Small intestine (tissue), 7 donors: ENCODE measurements around the gene TPSAB1. TPM values are rescaled to one million over a fixed set of nuclear protein-coding genes. Genes with fewer than 3 reads are reported as not detected.
"Not testable (repeated sequence)": the region's sequence is repeated elsewhere in the genome, so short reads cannot be mapped to it uniquely, and the experiment has no call there.

Experiments
- DNase-seq, 2 donors: peaks; one replicate each; pipeline versions ENCODE4 v3.0.0 to v3.0.0-alpha.2; 2013
- FAIRE-seq: peaks from 2 replicates; lab custom pipeline; 2012; peaks lifted over from hg19 to GRCh38; lab: Jason Lieb, UNC
- H3K27ac ChIP-seq, 3 donors: one replicate each; pipeline ENCODE4 v1.5.1; 2013; ENCODE audit warnings: low read length in 2 of 3, mild to moderate bottlenecking in 2 of 3, control low read depth in 1 of 3, inconsistent platforms in 1 of 3, low read depth in 1 of 3, moderate library complexity in 1 of 3
- H3K27me3 ChIP-seq, 3 donors: one replicate each; pipeline ENCODE4 v1.6.1; 2013; ENCODE audit warnings: low read length in 3 of 3, inconsistent platforms in 1 of 3; ENCODE audit not compliant: control insufficient read depth in 3 of 3, insufficient read depth in 3 of 3
- H3K36me3 ChIP-seq, 3 donors: one replicate each; pipeline ENCODE4 v1.6.1; 2013; ENCODE audit warnings: low read length in 3 of 3, inconsistent platforms in 1 of 3, low read depth in 1 of 3, mild to moderate bottlenecking in 1 of 3, moderate library complexity in 1 of 3; ENCODE audit not compliant: control insufficient read depth in 3 of 3, insufficient read depth in 2 of 3
- H3K4me1 ChIP-seq, 3 donors: one replicate each; pipeline ENCODE4 v1.6.1; 2013; ENCODE audit warnings: low read length in 2 of 3, inconsistent platforms in 1 of 3, low read depth in 1 of 3, mild to moderate bottlenecking in 1 of 3, moderate library complexity in 1 of 3; ENCODE audit not compliant: control insufficient read depth in 3 of 3, insufficient read depth in 2 of 3
- H3K4me3 ChIP-seq, 3 donors: one replicate each; pipeline ENCODE4 v1.5.1; 2013; ENCODE audit warnings: low read length in 3 of 3, control low read depth in 1 of 3, inconsistent platforms in 1 of 3, low read depth in 1 of 3, mild to moderate bottlenecking in 1 of 3, moderate library complexity in 1 of 3
- H3K9me3 ChIP-seq, 2 donors: one replicate each; pipeline ENCODE4 v1.6.1; 2013; ENCODE audit warnings: low read depth in 1 of 2, low read length in 1 of 2; ENCODE audit not compliant: control insufficient read depth in 2 of 2, insufficient read depth in 1 of 2
- WGBS, 3 donors: extraction: QIAGEN DNeasy Blood & Tissue Kit; methylation state at CpG; one replicate each; pipeline ENCODE4 v1.1.7; 2013; 5-methylcytosine and 5-hydroxymethylcytosine counted together
- polyA plus RNA-seq, 4 donors: library from polyadenylated mRNA; stranded (reverse) in 3 of 4; unstranded in 1 of 4; fragments of 200-250 nt in 3 of 4; fragments of 120-200 nt in 1 of 4; gene quantifications; one replicate each; pipeline versions ENCODE4 v1.2.1 to v1.2.3, GENCODE V29; 2013
- donor health status: healthy with polysubstance abuse.
- donor health status: control.
- donor health status: control.
- donor health status: Bipolar disorder and iron deficiency.
- donor health status: healthy.

TPSAB1 gene
- polyA plus RNA-seq, 4 donors, result 0.10 to 50.5 (median 15.4) TPM

DNA sequence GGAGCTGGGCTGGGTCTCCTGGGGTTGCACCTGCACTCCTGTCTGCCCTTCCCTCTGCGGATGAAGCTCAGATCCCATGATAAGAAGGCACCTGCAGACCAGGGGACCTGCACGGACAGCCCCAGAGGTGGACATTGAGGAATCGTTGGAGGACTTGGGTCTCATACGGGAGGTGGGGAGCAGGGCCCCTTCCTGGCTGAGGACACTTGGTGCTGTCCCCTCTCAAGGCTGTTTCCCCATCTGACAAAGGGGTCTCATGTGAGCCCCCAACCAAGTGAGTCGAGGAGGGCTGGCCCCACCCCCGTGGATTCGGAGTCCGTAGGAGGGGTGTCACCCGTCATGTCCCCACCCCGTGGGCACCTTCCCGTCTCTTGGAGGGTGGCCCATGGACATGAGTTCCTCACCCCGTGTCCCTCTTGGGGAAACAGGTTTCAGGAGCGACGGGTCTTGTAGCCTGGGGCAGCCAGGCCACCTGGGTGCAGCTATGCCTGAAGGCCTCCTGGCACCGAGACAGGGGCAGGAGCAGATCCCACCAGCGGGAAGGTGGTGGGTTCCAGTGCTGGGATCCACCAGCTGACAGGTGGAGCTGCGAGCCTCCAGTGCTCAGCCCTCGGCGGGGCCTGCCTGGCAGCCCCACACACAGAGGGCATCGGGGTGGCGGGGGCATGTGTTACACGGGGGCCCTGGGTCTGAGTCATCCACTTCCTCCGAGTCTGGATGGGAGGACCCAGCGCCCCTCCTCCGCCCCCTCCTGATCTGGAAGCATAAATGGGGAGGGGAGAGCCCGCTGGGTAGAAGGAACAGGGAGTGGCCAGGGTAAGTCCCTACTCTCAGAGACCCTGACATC is 15.0 kb downstream of the TPSAB1 start, which contains the start of gene TPSD1:
Gene TPSD1, plus strand, starts transcription at position 794 of the 847 bp plus-strand sequence. CDS start 212 bp downstream, outside the sequence.
- not testable (repeated sequence) for H3K9me3 ChIP-seq, DNase-seq, H3K4me3 ChIP-seq, FAIRE-seq, H3K4me1 ChIP-seq, H3K27ac ChIP-seq, H3K36me3 ChIP-seq
- WGBS, 3 donors, result 35 to 65% (median 47%) methylated on average over 19 to 26 of the region's 26 CpGs
- H3K27me3 ChIP-seq, result peaks cover 9 to 18% (median 10%) of the 10 kb centered on the region in 3 donors

DNA sequence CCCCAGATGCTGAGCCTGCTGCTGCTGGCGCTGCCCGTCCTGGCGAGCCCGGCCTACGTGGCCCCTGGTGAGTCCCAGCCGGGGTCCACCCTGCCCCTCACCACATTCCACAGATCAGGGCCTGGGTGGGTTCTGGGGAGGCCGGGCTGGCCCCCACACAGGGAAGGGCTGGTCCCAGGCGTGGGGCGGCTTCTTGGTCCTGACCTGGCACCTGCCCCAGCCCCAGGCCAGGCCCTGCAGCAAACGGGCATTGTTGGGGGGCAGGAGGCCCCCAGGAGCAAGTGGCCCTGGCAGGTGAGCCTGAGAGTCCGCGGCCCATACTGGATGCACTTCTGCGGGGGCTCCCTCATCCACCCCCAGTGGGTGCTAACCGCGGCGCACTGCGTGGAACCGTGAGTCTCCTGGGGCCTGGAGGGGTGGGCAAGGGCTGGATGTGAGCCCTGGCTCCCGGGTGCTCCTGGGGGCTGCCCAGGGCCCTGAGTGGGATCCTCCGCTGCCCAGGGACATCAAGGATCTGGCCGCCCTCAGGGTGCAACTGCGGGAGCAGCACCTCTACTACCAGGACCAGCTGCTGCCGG is 15.9 kb downstream of the TPSAB1 start:
- not testable (repeated sequence) for H3K4me1 ChIP-seq, H3K9me3 ChIP-seq, H3K27ac ChIP-seq, FAIRE-seq, DNase-seq, H3K36me3 ChIP-seq, H3K4me3 ChIP-seq
- WGBS, 3 donors, result 72 to 83% (median 77%) methylated on average over 20 to 23 of the region's 23 CpGs
- peaks cover 9 to 27% (median 13%) of the 10 kb centered on the region in 3 donors for H3K27me3 ChIP-seq

DNA sequence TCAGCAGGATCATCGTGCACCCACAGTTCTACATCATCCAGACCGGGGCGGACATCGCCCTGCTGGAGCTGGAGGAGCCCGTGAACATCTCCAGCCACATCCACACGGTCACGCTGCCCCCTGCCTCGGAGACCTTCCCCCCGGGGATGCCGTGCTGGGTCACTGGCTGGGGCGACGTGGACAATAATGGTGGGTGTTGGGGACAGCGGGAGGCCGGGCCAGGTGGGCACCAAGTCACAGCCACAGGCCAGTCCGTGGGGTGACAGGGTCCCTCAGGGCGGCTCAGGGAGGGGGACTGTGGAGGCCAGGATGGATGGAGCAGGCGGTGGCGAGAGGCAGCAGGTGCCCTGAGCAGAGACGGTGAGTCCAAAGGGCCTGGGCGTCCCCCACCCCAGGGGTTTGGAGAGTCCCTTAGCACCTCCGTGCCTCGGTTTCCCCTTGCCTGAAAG is 16.4 kb downstream of the TPSAB1 start:
- no peak for FAIRE-seq
- no peak for DNase-seq
- Histone ChIP-seq H3K27ac (no peak overlapping the region), H3K4me1 (no peaks in the 10 kb centered on the region), H3K4me3 (no peak overlapping the region), H3K36me3 (no peaks in the 10 kb centered on the region), H3K9me3 (no peaks in the 10 kb centered on the region), H3K27me3 (peaks cover 9 to 32% (median 15%) of the 10 kb centered on the region in 3 donors)
- WGBS, 3 donors, result 69 to 81% (median 75%) methylated on average over 22 of the region's 22 CpGs

DNA sequence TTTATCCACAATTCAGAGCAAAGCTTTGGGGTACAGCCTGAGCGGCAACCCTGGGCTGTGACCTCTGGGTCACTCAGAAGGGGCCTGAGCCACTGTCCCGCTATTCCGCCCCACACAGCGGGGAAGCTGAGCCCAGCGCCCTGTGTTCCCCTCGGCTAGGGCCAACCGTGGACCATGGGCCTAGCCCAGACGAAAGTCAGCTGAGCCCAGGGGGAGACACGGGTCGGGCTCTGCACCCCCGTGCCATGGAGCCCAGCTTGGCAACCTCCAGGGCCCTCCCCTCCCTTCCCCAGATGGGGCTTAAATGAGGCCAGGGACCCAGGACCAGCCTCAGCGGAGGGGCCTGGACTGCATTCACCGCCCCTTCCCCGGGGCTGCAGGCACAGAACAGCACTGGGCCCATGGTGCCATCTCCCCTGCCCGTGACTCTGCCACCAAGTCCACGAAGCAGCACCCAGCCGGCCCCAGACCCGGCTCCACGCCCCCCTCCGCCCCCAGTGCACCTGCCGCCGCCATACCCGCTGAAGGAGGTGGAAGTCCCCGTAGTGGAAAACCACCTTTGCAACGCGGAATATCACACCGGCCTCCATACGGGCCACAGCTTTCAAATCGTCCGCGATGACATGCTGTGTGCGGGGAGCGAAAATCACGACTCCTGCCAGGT is 17.2 kb downstream of the TPSAB1 start:
- H3K4me3 ChIP-seq, result no peak overlapping the region
- peaks cover 9 to 38% (median 15%) of the 10 kb centered on the region in 3 donors for H3K27me3 ChIP-seq
- H3K4me1 ChIP-seq, result no peaks in the 10 kb centered on the region
- no peak for DNase-seq
- no peaks in the 10 kb centered on the region for H3K9me3 ChIP-seq
- H3K27ac ChIP-seq, result no peak overlapping the region
- no peaks in the 10 kb centered on the region for H3K36me3 ChIP-seq
- 52 to 73% (median 60%) methylated on average over 34 of the region's 34 CpGs for WGBS, 3 donors
- FAIRE-seq, result no peak

DNA sequence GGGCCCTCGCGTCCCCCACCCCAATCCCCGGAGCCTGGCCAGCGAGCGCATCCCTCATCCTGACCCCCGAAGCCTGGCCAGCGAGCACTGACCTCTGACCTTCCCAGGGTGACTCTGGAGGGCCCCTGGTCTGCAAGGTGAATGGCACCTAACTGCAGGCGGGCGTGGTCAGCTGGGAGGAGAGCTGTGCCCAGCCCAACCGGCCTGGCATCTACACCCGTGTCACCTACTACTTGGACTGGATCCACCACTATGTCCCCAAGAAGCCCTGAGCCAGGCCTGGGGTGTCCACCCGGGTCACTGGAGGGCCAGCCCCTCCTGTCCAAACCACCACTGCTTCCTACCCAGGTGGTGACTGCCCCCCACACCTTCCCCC is 17.7 kb downstream of the TPSAB1 start:
- FAIRE-seq, result no peak

DNA sequence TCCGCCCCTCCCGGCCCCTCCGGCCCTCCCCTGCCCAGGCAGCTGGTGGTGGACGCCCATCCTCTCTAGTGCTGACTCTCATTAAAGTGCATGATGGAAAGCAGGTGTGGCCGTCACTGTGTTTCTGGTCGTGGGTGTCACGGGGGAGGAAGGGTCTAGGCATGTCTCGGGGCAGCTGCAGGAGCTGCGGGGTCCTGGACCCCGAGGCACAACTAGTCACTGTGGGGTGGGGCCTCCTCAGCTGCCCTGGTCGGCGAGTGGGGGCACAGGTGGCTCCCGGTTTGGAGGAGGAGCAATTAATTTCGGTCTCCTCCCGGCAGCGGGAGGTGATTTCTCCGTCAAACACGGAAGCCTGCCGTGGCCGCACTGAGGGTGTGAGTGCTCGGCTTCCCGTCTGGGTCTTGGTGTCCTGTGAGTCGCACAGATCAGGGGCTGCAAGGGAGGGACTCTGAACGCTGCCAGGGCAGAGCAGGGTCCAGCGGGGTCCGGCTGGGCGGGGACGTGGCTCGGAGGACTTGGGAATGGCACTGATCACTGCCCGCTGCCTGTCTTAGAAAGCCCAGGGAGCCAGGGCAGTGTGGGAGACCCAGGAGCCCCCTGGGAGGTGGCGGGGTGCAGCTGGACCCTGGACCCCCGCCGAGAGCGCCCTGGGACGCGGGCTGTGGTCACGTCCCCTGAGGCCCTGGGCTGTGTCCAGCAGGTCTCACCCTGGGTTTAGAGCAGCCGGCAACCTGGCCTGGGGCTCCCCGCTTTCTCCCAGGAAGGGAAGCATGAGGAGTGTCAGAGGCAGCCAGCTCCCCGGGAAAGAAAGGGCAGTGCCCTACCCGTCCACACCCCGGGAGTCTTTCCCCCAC is 18.6 kb downstream of the TPSAB1 start:
- Histone ChIP-seq H3K4me1 (no peaks in the 10 kb centered on the region), H3K27me3 (peaks cover 9 to 38% (median 15%) of the 10 kb centered on the region in 3 donors), H3K4me3 (no peak overlapping the region), H3K36me3 (no peaks in the 10 kb centered on the region), H3K27ac (no peak overlapping the region), H3K9me3 (no peaks in the 10 kb centered on the region)
- 4 to 14% (median 6%) methylated on average over 33 to 42 of the region's 42 CpGs for WGBS, 3 donors
- DNase-seq (peak in 1 of 2 donors; percentile 28), FAIRE-seq (no peak)

More for the DNA sequence above, 17.7 kb downstream of the TPSAB1 start:
- H3K9me3 ChIP-seq, result no peaks in the 10 kb centered on the region
- no peaks in the 10 kb centered on the region for H3K36me3 ChIP-seq
- H3K4me3 ChIP-seq, result no peak overlapping the region
- H3K27me3 ChIP-seq, result peaks cover 9 to 38% (median 15%) of the 10 kb centered on the region in 3 donors
- no peak for DNase-seq
- H3K4me1 ChIP-seq, result no peaks in the 10 kb centered on the region
- 35 to 62% (median 37%) methylated on average over 10 to 12 of the region's 12 CpGs for WGBS, 3 donors
- H3K27ac ChIP-seq, result no peak overlapping the region

DNA sequence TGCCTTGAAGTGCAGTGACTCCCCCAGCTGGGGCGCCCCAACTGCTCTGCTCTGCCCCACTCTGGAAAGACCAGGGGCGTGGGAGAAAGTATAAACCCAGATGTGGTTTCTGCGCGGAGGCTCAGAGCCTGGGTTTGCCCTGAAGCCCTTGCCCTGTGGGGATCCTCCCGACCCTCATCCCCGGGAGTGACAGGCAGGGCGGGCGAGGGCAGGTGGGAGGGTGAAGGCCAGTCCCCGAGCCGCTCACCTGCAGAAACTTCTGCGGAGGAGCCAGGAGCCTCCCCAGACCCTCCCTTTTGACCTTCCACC is 19.2 kb downstream of the TPSAB1 start:
- no peak for DNase-seq
- peaks cover 9 to 38% (median 15%) of the 10 kb centered on the region in 3 donors for H3K27me3 ChIP-seq
- H3K4me3 ChIP-seq, result no peak overlapping the region
- H3K27ac ChIP-seq, result no peak overlapping the region
- WGBS, 3 donors, result 1 to 22% (median 3%) methylated on average over 11 of the region's 11 CpGs
- no peaks in the 10 kb centered on the region for H3K4me1 ChIP-seq
- no peaks in the 10 kb centered on the region for H3K36me3 ChIP-seq
- FAIRE-seq, result no peak
- H3K9me3 ChIP-seq, result no peaks in the 10 kb centered on the region
